Measurements from ENCODE around the gene PDZD2.
"Not testable (repeated sequence)": the region's sequence is repeated elsewhere in the genome, so short reads cannot be mapped to it uniquely, and the experiment has no call there.

Gene PDZD2

DNA sequence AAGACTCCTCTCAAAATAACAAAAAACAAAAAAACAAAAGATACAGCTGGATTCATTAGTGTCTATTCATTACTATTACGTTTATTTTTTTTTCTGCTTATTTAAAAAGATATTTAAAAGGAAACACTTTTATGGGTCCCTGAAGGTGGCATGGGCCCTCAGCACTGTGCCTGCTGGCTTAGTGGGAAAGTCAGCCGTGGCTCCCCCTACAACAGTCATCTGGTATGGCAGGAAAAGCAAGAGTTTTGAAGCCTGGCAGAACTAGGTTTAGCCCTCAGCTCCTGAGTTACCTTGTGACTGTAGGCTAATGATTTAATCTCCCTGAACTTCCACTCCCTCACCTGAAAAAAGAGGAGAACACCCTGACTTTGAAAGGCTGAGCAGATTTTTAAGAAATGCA lies 399.6 kb downstream of the PDZD2 start:
- H3K36me3 ChIP-seq (ENCODE audit: insufficient read depth, low read length) = no peaks in the 10 kb centered on the region
- no peak overlapping the region for H3K9ac ChIP-seq (ENCODE audit: low read depth, low read length)
- H3K9me3 ChIP-seq (ENCODE audit: control insufficient read depth, insufficient read depth, low read length) = no peaks in the 10 kb centered on the region; the same call in none of the 2 replicates
- H3K4me1 ChIP-seq (ENCODE audit: insufficient read depth, low read length) = no peaks in the 10 kb centered on the region

DNA sequence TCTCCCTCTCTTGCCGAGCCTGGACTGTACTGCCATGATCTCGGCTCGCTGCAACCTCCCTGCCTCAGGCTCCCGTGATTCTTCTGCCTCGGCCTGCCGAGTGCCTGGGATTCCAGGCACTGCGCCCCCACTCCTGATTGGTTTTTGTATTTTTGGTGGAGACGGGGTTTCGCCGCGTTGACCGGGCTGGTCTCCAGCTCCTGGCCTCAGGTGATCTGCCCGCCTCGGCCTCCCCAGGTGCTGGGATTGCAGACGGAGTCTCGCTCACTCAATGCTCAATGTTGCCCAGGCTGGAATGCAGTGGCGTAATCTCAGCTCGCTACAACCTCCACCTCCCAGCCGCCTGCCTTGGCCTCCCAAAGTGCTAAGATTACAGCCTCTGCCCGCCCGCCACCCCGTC lies 400.2 kb downstream of the PDZD2 start:
- not testable (repeated sequence) for H3K9me3 ChIP-seq (ENCODE audit: control insufficient read depth, insufficient read depth, low read length); H3K9ac ChIP-seq (ENCODE audit: low read depth, low read length); H3K36me3 ChIP-seq (ENCODE audit: insufficient read depth, low read length); H3K4me1 ChIP-seq (ENCODE audit: insufficient read depth, low read length)

DNA sequence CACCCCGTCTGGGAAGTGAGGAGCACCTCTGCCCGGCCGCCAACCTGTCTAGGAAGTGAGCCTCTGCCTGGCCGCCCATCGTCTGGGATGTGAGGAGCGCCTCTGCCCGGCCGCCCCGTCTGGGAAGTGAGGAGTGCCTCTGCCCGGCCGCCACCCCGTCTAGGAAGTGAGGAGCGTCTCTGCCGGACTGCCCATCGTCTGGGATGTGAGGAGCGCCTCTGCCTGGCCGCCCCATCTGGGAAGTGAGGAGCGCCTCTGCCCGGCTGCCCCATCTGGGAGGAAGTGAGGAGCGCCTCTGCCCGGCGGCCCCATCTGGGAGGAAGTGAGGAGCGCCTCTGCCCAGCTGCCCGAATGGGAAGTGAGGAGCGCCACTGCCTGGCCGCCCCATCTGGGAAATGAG lies 400.7 kb downstream of the PDZD2 start:
- H3K4me1 ChIP-seq (ENCODE audit: insufficient read depth, low read length); H3K9me3 ChIP-seq (ENCODE audit: control insufficient read depth, insufficient read depth, low read length); H3K36me3 ChIP-seq (ENCODE audit: insufficient read depth, low read length); H3K9ac ChIP-seq (ENCODE audit: low read depth, low read length): not testable (repeated sequence)

DNA sequence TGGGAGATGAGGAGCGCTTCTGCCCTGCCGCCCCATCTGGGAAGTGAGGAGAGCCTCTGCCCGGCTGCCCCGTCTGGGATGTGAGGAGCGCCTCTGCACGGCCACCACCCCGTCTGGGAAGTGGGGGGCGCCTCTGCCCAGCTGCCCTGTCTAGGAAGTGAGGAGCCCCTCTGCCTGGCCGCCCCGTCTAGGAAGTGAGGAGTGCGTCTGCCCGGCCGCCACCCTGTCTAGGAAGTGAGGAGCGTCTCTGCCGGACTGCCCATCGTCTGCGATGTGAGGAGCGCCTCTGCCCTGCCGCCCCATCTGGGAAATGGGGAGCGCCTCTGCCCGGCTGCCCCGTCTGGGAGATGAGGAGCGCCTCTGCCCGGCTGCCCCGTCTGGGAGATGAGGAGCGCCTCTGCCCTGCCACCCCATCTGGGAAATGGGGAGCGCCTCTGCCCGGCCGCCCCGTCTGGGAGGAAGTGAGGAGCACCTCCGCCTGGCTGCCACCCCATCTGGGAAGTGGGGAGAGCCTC lies 401.3 kb downstream of the PDZD2 start:
- not testable (repeated sequence) for H3K4me1 ChIP-seq (ENCODE audit: insufficient read depth, low read length); H3K36me3 ChIP-seq (ENCODE audit: insufficient read depth, low read length); H3K9me3 ChIP-seq (ENCODE audit: control insufficient read depth, insufficient read depth, low read length); H3K9ac ChIP-seq (ENCODE audit: low read depth, low read length)

DNA sequence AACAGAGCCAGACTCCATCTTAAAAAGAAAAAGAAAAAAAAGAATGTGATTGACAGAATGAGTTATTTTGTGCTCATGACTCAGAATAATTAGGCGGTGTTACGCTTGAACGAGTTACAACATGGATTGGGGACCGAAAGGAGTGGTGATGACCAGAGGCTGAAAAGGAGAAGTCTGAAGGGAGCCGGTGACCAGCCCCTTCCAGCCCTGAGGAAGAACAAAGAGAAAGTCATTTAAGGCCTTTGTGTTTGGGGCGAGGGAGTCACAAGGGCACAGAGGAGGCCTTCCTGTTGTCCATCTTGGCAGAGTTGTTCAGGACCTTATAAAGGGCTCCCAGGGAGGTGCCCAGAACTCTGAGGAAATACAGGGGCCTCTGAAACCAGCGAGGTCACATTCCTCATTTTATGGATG lies 403.6 kb downstream of the PDZD2 start:
- Histone ChIP-seq H3K4me1 (ENCODE audit: insufficient read depth, low read length) (no peaks in the 10 kb centered on the region), H3K36me3 (ENCODE audit: insufficient read depth, low read length) (no peaks in the 10 kb centered on the region), H3K9me3 (ENCODE audit: control insufficient read depth, insufficient read depth, low read length) (no peaks in the 10 kb centered on the region; the same call in 1 of the 2 replicates), H3K9ac (ENCODE audit: low read depth, low read length) (no peak overlapping the region)

DNA sequence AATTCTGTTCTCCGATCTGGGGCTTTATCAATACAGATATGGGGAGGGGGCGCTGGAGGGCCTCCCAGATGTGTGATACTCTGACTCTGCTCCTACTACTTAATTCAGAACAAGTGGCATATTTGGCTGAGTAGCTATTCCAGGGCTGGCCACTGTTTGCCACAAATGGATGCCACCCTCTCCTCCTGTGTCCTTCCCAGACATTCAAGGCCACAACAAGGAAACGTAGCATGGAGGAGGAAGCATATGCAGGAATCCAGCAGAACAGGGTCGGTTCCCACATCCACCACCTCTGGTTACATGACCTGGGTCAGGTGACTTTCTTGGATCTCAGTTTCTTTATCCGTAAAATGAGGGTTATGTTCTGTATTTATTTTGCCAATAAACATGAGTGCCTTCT lies 404.2 kb downstream of the PDZD2 start:
- Histone ChIP-seq H3K36me3 (ENCODE audit: insufficient read depth, low read length) (no peaks in the 10 kb centered on the region), H3K9me3 (ENCODE audit: control insufficient read depth, insufficient read depth, low read length) (no peaks in the 10 kb centered on the region; the same call in 1 of the 2 replicates), H3K9ac (ENCODE audit: low read depth, low read length) (no peak overlapping the region)

DNA sequence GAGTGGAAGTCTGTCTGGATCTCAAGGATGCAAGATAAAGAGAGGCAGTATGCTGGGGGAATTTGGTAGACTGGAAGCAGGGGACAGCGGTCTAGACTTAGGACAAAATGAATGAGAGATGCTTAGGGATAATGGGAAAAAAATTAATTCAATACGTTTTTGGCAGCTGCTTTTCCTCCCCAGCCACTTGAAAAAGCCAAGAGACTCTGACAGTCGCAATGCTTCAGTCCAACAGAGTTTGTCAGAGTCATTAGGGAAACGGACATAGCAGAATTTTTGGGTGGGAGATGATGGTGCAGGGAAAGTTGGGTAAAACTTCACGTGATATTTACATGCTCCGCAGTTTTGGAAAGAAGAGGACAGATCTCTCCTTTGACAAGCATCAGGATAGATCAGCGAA lies 405.5 kb downstream of the PDZD2 start:
- H3K36me3 ChIP-seq (ENCODE audit: insufficient read depth, low read length) = no peaks in the 10 kb centered on the region
- no peaks in the 10 kb centered on the region for H3K4me1 ChIP-seq (ENCODE audit: insufficient read depth, low read length)
- no peaks in the 10 kb centered on the region; the same call in 1 of the 2 replicates for H3K9me3 ChIP-seq (ENCODE audit: control insufficient read depth, insufficient read depth, low read length)
- no peak overlapping the region for H3K9ac ChIP-seq (ENCODE audit: low read depth, low read length)

More for the DNA sequence above, 404.2 kb downstream of the PDZD2 start:
- no peaks in the 10 kb centered on the region for H3K4me1 ChIP-seq (ENCODE audit: insufficient read depth, low read length)

DNA sequence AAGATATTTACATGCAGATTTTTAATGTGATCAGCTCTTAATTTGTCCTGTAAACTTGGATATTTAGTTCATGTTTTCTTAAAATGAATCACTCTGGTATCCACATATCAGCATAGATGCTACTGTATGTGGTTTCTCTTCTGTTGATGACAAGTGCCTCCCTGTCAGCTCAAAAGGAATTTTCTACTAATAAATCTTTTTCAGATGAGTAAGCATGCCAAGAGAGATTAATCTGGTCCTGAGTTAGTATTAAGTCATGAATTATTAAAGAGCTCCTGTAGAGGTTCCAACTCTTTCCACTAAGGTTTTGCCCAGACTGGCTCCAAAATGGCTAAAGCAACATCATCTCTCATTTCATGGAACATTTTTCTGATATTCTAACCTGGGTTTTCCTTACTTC lies 406.0 kb downstream of the PDZD2 start:
- Histone ChIP-seq H3K9me3 (ENCODE audit: control insufficient read depth, insufficient read depth, low read length) (no peaks in the 10 kb centered on the region; the same call in 1 of the 2 replicates), H3K9ac (ENCODE audit: low read depth, low read length) (no peak overlapping the region), H3K4me1 (ENCODE audit: insufficient read depth, low read length) (no peaks in the 10 kb centered on the region), H3K36me3 (ENCODE audit: insufficient read depth, low read length) (no peaks in the 10 kb centered on the region)

DNA sequence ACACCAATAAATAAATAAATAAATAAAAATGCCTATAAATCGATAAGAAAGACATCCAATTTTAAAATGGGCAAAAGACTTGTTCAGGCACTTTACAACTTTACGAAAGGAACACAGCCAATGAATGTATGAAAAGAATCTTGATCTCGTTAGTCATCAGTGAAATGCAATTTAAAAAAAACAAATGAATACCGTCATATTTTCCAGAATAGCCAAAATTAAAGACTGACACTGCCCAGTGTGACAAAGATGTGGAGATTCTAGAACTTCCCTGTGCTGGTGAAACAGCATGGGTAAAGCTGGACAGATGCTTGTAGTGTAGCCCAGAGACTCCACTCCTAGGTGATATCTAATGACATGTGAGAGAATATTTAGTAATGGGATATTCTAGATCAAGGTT lies 408.1 kb downstream of the PDZD2 start:
- no peaks in the 10 kb centered on the region for H3K9me3 ChIP-seq (ENCODE audit: control insufficient read depth, insufficient read depth, low read length)
- H3K4me1 ChIP-seq (ENCODE audit: insufficient read depth, low read length) = no peaks in the 10 kb centered on the region
- H3K9ac ChIP-seq (ENCODE audit: low read depth, low read length) = no peak overlapping the region

DNA sequence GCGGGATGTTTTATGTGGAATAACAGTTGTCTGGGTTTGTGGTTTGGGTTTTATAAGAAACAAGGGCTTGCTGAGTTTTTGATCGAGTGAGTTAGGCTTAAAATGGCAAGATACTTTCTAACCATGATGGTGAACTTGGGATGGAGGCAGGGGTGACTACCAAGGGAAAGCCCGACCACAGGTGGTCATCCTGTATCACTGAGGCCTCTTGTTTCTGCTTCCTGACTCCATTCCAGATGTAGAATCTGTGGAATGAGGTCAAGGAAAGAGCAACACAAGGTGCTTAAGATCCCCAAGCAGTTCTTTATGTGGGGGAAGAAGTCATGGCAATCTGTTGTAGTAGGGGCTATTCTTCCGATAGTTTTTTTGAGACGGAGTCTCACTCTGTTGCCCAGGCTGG lies 412.9 kb downstream of the PDZD2 start:
- H3K36me3 ChIP-seq (ENCODE audit: insufficient read depth, low read length) = no peaks in the 10 kb centered on the region
- no peaks in the 10 kb centered on the region for H3K4me1 ChIP-seq (ENCODE audit: insufficient read depth, low read length)
- no peaks in the 10 kb centered on the region for H3K9me3 ChIP-seq (ENCODE audit: control insufficient read depth, insufficient read depth, low read length)
- no peak overlapping the region for H3K9ac ChIP-seq (ENCODE audit: low read depth, low read length)

More for the DNA sequence above, 408.1 kb downstream of the PDZD2 start:
- H3K36me3 ChIP-seq (ENCODE audit: insufficient read depth, low read length) = no peaks in the 10 kb centered on the region

DNA sequence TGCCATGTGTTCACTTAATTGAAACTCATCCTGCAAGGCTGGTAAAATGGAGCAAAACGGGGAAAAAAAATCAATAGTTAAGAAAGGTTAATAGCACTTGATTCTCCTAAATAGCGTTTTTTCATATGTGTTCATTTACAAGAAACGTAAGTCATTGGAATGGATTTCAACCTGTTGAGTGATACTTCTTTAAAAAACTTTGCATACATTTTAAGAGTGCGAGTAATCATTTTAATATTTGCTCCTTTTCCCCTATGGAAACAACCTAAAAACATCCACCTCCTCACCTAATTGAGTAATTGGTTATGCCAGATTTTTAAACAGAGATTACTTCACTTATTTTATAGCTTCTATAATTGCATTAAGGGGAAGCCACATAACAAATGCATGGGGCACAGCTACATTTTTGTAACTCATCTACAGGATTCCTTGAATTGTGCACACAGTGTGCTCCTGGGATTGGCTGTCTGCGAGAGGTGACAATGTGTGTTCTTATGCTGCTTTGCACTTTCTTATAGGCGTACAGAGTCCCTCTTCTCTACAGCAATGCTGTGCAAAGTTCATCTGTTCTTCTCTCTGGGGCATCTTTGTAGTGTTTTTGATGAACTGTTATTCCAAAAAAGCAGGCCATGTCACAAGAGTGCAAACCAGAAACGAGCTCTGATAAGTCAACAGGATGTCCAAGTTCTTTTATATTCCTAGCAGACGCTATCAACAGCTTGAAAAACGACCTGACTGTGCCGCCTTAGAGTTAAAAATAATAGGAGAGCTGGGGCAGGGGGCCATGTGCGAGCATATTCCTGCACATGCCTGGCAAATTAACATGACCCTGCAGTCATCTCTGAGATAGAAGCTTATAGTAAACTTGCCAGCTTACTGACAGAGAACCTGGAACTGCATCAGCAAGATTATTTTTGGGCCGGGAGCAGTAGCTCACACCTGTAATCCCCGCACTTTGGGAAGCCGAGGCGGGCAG lies 417.2 kb downstream of the PDZD2 start:
- Histone ChIP-seq H3K4me1 (ENCODE audit: insufficient read depth, low read length) (no peaks in the 10 kb centered on the region), H3K36me3 (ENCODE audit: insufficient read depth, low read length) (no peaks in the 10 kb centered on the region), H3K9me3 (ENCODE audit: control insufficient read depth, insufficient read depth, low read length) (no peaks in the 10 kb centered on the region), H3K9ac (ENCODE audit: low read depth, low read length) (no peak overlapping the region)

DNA sequence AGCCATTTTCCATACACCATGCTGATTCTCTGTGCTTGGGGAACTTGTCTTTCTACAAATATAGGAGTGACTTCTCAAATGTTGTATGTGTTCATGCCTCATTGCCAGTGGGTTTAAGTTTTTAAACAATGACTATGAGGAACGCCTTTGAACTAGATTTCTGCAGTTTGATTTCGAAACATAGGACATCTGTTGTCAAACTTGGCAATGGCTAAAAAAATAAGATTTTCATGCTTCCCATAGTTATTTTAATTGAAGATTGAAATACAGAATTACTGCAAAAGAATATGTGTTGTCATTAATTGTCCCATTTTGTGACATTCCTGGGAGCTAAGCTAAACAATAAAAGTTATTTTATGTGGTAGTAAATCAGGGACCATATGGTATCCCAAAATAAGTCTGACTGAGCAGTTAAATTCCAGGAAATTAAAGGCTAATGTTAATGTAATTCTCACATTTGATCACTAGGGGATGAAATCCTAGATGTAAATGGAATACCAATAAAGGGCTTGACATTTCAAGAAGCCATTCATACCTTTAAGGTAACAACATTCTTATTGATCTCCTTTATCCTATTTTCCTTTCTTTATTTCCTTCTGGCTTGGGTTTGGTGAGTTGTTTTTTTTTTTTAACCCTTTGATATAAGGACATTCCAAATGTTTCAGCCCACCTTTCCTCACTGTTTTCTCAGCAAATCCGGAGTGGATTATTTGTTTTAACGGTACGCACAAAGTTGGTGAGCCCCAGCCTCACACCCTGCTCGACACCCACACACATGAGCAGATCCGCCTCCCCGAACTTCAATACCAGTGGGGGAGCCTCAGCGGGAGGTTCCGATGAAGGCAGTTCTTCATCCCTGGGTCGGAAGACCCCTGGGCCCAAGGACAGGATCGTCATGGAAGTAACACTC lies 418.5 kb downstream of the PDZD2 start:
- no peaks in the 10 kb centered on the region for H3K36me3 ChIP-seq (ENCODE audit: insufficient read depth, low read length)
- H3K4me1 ChIP-seq (ENCODE audit: insufficient read depth, low read length) = no peaks in the 10 kb centered on the region
- H3K9ac ChIP-seq (ENCODE audit: low read depth, low read length) = no peak overlapping the region
- H3K9me3 ChIP-seq (ENCODE audit: control insufficient read depth, insufficient read depth, low read length) = no peaks in the 10 kb centered on the region

DNA sequence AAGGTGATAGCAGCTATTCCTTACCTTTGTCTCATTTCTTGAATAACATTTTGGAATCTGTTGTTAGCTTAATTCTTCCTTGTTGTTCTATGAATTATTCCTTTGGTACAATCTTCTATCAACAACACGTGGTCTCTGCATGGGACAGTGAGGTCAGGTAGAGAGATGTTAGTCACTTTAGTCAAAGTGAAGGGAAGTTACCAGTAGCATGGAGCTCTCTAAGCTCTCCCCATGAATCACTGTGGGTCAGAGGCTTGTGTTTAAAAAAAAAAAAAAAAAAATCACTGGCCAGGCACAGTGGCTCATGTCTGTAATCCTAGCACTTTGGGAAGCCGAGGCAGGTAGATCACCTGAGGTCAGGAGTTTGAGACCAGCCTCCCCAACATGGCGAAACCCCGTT lies 419.2 kb downstream of the PDZD2 start:
- H3K9ac ChIP-seq (ENCODE audit: low read depth, low read length) = no peak overlapping the region

DNA sequence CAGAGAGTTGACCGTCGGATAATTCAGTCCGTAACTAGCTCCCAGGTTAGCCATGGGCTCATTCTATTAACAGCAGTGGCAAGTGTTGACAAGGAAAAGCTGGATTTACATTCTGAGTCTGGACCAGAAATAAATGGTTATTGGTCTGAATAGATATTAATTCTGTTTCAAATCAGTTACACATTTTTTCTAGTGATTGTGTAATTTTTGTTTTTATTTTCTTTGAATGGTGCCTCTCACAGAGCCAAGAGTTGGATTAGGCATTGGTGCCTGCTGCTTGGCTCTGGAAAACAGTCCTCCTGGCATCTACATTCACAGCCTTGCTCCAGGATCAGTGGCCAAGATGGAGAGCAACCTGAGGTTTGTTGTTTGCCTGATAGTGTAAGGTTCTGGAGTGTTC lies 420.1 kb downstream of the PDZD2 start:
- Histone ChIP-seq H3K4me1 (ENCODE audit: insufficient read depth, low read length) (no peaks in the 10 kb centered on the region), H3K9me3 (ENCODE audit: control insufficient read depth, insufficient read depth, low read length) (no peaks in the 10 kb centered on the region), H3K36me3 (ENCODE audit: insufficient read depth, low read length) (no peaks in the 10 kb centered on the region), H3K9ac (ENCODE audit: low read depth, low read length) (no peak overlapping the region)

More for the DNA sequence above, 419.2 kb downstream of the PDZD2 start:
- Histone ChIP-seq H3K4me1 (ENCODE audit: insufficient read depth, low read length) (no peaks in the 10 kb centered on the region), H3K9me3 (ENCODE audit: control insufficient read depth, insufficient read depth, low read length) (no peaks in the 10 kb centered on the region), H3K36me3 (ENCODE audit: insufficient read depth, low read length) (no peaks in the 10 kb centered on the region)
